ENCODE measurements around the gene NUPR1. TPM values are rescaled to one million over a fixed set of nuclear protein-coding genes. Genes with fewer than 3 reads are reported as not detected.

The NUPR1 gene
- polyA plus RNA-seq, 1 donor (not counting 4 experiments of a cell fraction or from before 2014, with no cell fraction given), result 126 TPM

DNA sequence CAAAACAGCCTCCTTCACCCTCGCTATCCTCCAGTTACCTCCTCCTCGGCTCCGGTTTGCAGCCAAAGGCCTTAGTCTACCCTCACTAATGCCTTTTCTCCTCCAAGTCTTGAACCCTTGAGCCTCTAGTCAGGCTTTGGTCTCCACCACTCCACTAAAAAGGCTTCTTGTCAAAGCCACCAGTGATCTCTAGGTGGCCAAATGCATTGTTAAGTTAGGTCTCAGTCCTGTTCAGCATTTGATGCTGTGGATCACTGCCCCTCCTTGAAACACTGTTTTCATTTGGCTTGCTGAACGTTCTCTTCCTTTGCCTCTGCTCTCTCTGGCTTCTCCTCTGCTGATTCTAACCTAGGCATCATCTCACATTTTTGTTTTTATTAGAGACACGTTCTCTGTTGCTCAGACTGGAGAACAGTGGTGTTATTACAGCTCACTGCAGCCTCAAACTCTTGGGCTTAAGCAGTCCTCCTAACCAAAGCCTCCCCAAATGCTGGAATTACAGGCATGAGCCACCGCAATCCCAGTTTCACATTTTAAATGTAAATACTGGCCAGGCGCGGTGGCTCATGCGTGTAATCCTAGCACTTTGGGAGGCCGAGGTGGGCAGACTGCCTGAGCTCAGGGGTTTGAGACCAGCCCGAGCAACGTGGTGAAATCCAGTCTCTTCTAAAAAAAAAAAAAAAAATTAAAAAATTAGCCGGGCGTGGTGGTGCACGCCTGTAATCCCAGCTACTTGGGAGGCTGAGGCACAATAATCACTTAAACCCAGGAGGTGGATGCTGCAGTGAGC, 16.1 kb upstream of the NUPR1 start:
- peak overlapping the region; percentile 45 for H3K9ac ChIP-seq (ENCODE audit: control insufficient read depth, extremely low read depth, insufficient read depth, low read length)
- H3K27ac ChIP-seq (ENCODE audit: control insufficient read depth, insufficient read depth, low read length), result peak overlapping the region; percentile 0
- peak overlapping the region; percentile 63 for H2AFZ ChIP-seq (ENCODE audit: control insufficient read depth, low read length)
- DNase-seq (ENCODE audit: low read depth, low spot score) (no peak), FAIRE-seq (no peak)
- no peaks in the 10 kb centered on the region for H3K36me3 ChIP-seq (ENCODE audit: control insufficient read depth in 2 of 2, extremely low read depth in 1 of 2, insufficient read depth in 2 of 2, low read length in 2 of 2)
- no peaks in the 10 kb centered on the region for H3K9me1 ChIP-seq (ENCODE audit: control insufficient read depth, extremely low read depth, insufficient read depth, low read length)
- no peaks in the 10 kb centered on the region for H3K4me1 ChIP-seq (ENCODE audit: control insufficient read depth, extremely low read depth, insufficient read depth, low read length)
- no peaks in the 10 kb centered on the region for H4K20me1 ChIP-seq (ENCODE audit: control insufficient read depth, extremely low read depth, insufficient read depth, low read length)
- dilution Hi-C loops (cut with MboI; ENCODE audit: extremely low pct_ligation_motif_present, low sequenced_read_pairs), result no loop called here
- H3K4me2 ChIP-seq (ENCODE audit: control insufficient read depth, extremely low read depth, insufficient read depth, low read depth, low read length), result peak overlapping the region; percentile 68
- H3K4me3 ChIP-seq (ENCODE audit: control insufficient read depth in 2 of 3, extremely low read depth in 1 of 3, insufficient read depth in 2 of 3, low read depth in 1 of 3, low read length in 3 of 3), result peak overlapping the region; percentile 53 to 63 (median 62)
- H3K9me3 ChIP-seq (ENCODE audit: control insufficient read depth, low read depth, low read length), result no peaks in the 10 kb centered on the region
- H3K79me2 ChIP-seq (ENCODE audit: control insufficient read depth, insufficient read depth, low read length), result peaks cover 8% of the 10 kb centered on the region
- TF ChIP-seq, protein P1, sequence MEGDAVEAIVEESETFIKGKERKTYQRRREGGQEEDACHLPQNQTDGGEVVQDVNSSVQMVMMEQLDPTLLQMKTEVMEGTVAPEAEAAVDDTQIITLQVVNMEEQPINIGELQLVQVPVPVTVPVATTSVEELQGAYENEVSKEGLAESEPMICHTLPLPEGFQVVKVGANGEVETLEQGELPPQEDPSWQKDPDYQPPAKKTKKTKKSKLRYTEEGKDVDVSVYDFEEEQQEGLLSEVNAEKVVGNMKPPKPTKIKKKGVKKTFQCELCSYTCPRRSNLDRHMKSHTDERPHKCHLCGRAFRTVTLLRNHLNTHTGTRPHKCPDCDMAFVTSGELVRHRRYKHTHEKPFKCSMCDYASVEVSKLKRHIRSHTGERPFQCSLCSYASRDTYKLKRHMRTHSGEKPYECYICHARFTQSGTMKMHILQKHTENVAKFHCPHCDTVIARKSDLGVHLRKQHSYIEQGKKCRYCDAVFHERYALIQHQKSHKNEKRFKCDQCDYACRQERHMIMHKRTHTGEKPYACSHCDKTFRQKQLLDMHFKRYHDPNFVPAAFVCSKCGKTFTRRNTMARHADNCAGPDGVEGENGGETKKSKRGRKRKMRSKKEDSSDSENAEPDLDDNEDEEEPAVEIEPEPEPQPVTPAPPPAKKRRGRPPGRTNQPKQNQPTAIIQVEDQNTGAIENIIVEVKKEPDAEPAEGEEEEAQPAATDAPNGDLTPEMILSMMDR (optimal IDR thresholded peaks at IDR 0.05 in 1 of 3, IDR thresholded peaks at IDR 0.05 in 1 of 3, conservative IDR thresholded peaks at IDR 0.05 in 1 of 3; ENCODE audit: extremely low read depth in 1 of 3, insufficient read depth in 2 of 3, low read length in 3 of 3), result no peak
- no peak for TF ChIP-seq EZH2 (IDR thresholded peaks at IDR 0.05; ENCODE audit: low read length)
- H3K27me3 ChIP-seq (ENCODE audit: control insufficient read depth, extremely low read depth, insufficient read depth, low read length), result no peaks in the 10 kb centered on the region

DNA sequence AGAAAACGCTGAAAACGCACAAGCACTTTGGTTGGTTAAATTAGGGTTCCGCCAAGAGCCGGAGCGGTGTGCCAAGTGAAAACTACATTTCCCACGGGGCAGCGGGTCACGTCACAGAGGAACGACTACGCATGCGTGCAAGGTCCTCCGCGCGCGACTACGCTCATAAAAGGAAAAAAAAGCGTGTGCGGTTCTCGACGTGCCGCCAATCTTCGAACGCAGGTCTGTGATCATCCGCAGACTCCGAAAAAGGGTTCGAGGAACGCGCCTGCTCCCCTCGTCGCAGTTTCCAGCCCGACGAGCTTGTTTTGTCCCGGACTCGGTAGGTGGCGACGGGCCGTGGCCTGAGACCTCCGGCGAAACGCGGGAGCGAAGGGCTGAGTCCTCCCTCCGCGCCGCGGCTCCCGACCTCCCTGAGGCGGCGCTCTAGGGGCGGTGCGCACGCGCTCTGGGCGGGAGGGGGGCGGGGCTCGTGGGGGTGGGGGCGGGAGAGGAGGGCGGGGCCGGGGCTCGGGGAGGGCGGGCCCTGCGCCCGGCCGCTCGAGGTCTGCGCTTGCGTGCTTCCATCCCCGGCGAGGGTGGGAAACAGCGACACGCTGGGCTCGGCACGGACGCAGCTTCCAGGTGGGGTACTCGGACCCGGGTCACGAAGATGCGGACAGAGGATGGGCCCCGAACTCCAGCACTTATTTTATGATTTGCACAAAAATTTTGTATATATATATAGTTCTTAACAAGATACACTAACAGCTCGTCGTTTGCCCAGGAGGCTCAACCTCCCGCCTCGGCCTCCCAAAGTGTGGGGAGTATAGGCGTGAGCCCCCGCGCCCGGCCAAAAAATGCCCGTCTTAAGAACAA, 15.2 kb upstream of the NUPR1 start, which contains the start of gene SGF29:
SGF29 (plus strand) TSS at position 145 of the 858 bp plus-strand sequence. CDS start 27,150 bp downstream, outside the sequence.
- DNase-seq (ENCODE audit: low read depth, low spot score), result peak; percentile 64
- peak; percentile 44 for FAIRE-seq
- Histone ChIP-seq H3K79me2 (ENCODE audit: control insufficient read depth, insufficient read depth, low read length) (peaks cover 8% of the 10 kb centered on the region), H3K9ac (ENCODE audit: control insufficient read depth, extremely low read depth, insufficient read depth, low read length) (peak within 1 kb of the TSS; percentile 96), H3K27ac (ENCODE audit: control insufficient read depth, insufficient read depth, low read length) (peak within 1 kb of the TSS; percentile 92), H3K4me1 (ENCODE audit: control insufficient read depth, extremely low read depth, insufficient read depth, low read length) (no peaks in the 10 kb centered on the region), H3K4me3 (ENCODE audit: control insufficient read depth in 2 of 3, extremely low read depth in 1 of 3, insufficient read depth in 2 of 3, low read depth in 1 of 3, low read length in 3 of 3) (peak within 1 kb of the TSS; percentile 63 to 85 (median 82)), H4K20me1 (ENCODE audit: control insufficient read depth, extremely low read depth, insufficient read depth, low read length) (no peaks in the 10 kb centered on the region), H3K9me3 (ENCODE audit: control insufficient read depth, low read depth, low read length) (no peaks in the 10 kb centered on the region), H3K9me1 (ENCODE audit: control insufficient read depth, extremely low read depth, insufficient read depth, low read length) (no peaks in the 10 kb centered on the region), H2AFZ (ENCODE audit: control insufficient read depth, low read length) (peak within 1 kb of the TSS; percentile 99), H3K27me3 (ENCODE audit: control insufficient read depth, extremely low read depth, insufficient read depth, low read length) (no peaks in the 10 kb centered on the region), H3K36me3 (ENCODE audit: control insufficient read depth in 2 of 2, extremely low read depth in 1 of 2, insufficient read depth in 2 of 2, low read length in 2 of 2) (no peaks in the 10 kb centered on the region), H3K4me2 (ENCODE audit: control insufficient read depth, extremely low read depth, insufficient read depth, low read depth, low read length) (peak within 1 kb of the TSS; percentile 70)
- dilution Hi-C loops (cut with MboI; ENCODE audit: extremely low pct_ligation_motif_present, low sequenced_read_pairs), result no loop called here
- TF ChIP-seq, protein P1 (optimal IDR thresholded peaks at IDR 0.05 in 1 of 3, IDR thresholded peaks at IDR 0.05 in 1 of 3, conservative IDR thresholded peaks at IDR 0.05 in 1 of 3; ENCODE audit: extremely low read depth in 1 of 3, insufficient read depth in 2 of 3, low read length in 3 of 3), result peak in 1 of 3 experiments; percentile 55
- TF ChIP-seq EZH2 (IDR thresholded peaks at IDR 0.05; ENCODE audit: low read length), result no peak
